AG04449 (cell line): ENCODE data around the gene SLC49A3.

Source experiments
- CTCF ChIA-PET: fragments of 350-600 bp; formaldehyde crosslinking; extraction: SDS; loops from one replicate; lab custom pipeline; 2021; ENCODE audit warnings: antibody characterized with exemption; lab: Yijun Ruan, JAX
- POLR2A ChIA-PET: fragments of 400-600, 350-600 bp; formaldehyde crosslinking; extraction: SDS; loops from one replicate; lab custom pipeline; 2020; ENCODE audit warnings: antibody characterized with exemption, inconsistent platforms; lab: Yijun Ruan, JAX
- DNase-seq: peaks from one replicate; pipeline ENCODE4 v3.0.0-alpha.2; 2010; ENCODE audit warnings: low read depth, low spot score
- H3K4me3 ChIP-seq: 2 replicates; pipeline ENCODE4 v1.5.1; 2011; ENCODE audit warnings: low read depth, mild to moderate bottlenecking, control low read depth, low read length
- CTCF ChIP-seq: IDR thresholded peaks from one replicate; pipeline ENCODE4 v1.5.1; 2011; ENCODE audit warnings: mild to moderate bottlenecking, moderate library complexity, low read length, control low read depth, inconsistent platforms; ENCODE audit not compliant: insufficient read depth; ENCODE audit errors: missing control alignments

Gene SLC49A3

DNA sequence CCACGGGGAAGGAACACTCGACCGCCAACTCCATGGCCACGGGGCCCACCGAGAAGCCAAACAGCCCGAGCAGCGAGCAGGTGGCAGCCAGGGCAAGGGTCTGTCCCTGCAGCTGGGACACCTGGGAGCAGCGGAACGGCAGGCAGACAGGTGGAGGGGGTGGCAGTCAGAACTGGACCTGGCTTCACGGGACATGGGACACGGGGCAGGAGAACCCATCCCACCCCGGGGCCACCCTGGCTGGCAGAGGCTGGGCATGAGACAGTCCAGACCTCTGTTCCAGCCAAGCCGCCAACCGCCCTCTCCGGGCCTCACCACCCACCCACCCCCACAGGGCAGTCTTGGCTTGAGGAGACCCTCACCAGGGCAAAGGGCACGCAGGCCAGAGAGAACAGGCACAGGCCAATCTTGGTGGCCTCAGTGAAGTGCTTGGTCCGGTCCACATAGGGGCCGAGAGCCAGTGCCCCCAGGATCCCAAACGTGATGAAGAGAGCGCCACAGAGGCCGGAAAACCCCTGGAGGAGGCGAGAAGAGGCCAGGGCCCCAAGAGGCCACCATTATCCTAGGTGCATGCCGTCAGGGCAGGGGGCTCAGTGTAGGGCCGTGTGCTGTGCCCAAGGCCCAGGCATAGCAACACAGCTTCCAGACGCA is 5.6 kb downstream of the SLC49A3 start:
- DNase-seq, result no peak
- no peak overlapping the region for H3K4me3 ChIP-seq
- ChIA-PET CTCF (interaction anchor here (0.7 to 2.3 kb wide), 5 partner anchors 8 to 304 kb away, joined by 3 to 25 read pairs (median 5); partner anchors contain the start of genes ATP5ME, IDUA and MYL5), POLR2A (interaction anchor here (1.4 kb wide), 1 partner anchor 9 kb away, joined by 3 read pairs; the partner anchor contains the start of genes ATP5ME and MYL5)
- no peak for TF ChIP-seq CTCF

- ChIA-PET POLR2A (no interaction called here), CTCF (no interaction called here)
- TF ChIP-seq CTCF, result no peak
- H3K4me3 ChIP-seq, result no peak overlapping the region
- DNase-seq, result no peak
Observed at GRCh38 chr4:682490-683172, 6.3 kb downstream of the SLC49A3 start.

DNA sequence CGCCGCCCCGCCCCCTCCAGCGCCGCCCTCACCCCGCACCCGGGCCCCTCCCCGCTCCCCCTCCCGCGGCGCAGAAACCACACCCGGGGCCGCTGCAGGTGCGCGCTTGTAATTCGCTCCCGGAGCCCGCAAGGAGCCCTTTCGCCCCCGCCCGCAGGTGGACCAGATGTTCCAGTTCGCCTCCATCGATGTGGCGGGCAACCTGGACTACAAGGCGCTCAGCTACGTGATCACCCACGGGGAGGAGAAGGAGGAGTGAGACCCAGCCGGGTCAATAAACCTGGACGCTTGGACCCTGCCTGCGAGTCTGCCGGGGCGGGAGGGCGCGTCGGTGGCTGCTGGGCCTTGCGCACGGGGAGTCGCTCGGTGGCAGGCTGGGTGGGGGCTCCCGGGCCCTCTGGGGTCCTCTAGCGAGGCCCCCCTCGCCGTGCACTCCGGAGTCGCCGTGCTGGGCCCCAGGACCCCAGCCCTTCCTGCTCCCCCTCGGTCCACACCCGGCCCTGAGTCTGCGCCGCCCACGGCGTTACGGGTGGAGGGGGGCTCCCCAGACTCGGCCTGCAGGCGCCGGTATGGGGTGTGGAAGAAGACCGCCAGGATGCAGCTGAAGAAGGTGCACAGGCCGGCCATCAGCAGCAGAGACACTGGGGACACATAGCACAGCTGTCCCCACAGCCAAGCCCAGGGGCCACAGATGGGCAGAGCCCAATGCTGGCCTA is 7.1 kb downstream of the SLC49A3 start:
- ChIA-PET POLR2A (no interaction called here), CTCF (no interaction called here)
- peak overlapping the region; percentile 6; the same call in 1 of the 2 replicates for H3K4me3 ChIP-seq
- TF ChIP-seq CTCF, result no peak
- no peak for DNase-seq

DNA sequence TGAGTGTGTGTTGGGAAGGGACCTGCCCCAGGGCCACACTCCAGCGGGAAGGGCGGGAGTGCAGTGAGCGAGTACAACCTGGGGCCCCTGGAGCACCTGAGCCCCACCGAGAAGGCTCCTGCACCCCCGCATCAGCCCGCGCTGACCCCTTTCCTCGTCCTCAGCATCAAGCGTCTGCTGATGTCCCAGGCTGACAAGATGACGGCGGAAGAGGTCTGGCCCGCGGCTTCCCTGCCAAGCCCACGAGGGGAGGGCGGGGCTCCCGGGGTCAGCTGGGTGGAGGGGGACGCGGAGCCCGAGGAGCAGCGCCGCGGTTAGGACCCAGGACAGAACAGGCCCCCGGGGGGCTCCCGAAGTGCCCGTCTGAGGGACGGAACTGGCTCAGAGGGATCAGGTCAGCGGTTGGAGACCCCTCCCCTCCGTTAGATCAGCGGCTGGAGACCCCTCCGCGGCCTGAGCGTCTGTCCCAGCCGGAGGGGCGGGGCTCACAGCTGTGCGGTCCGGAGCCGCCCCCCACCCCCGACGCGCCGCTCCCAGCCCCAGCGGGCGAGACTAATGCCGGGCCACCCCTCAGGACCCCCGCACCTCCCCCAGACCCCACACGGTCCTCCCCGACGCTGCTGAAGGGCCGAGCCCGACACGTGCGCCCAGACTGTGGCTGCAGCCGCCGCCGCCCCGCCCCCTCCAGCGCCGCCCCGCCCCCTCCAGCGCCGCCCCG is 7.9 kb downstream of the SLC49A3 start:
- no peak for TF ChIP-seq CTCF
- peak overlapping the region; percentile 65 for H3K4me3 ChIP-seq
- DNase-seq, result no peak
- ChIA-PET CTCF (no interaction called here), POLR2A (no interaction called here)

GRCh38 chr4:680551-680927 is 8.4 kb downstream of the SLC49A3 start:
- TF ChIP-seq CTCF, result no peak
- CTCF ChIA-PET, result no interaction called here
- POLR2A ChIA-PET, result no interaction called here
- DNase-seq, result no peak
- peak overlapping the region; percentile 65 for H3K4me3 ChIP-seq
